Right renal cortex interstitium (tissue), 3 donors: ENCODE results near the gene EFCAB8. TPM values are rescaled to one million over a fixed set of nuclear protein-coding genes. Genes with fewer than 3 reads are reported as not detected.
A peak's percentile ranks its signal among the peaks of the same experiment; 100 is the strongest.

Experiments
- DNase-seq, 3 donors: peaks; one replicate each; pipeline ENCODE4 v3.0.0-alpha.2; 2013; ENCODE audit warnings: low read depth in 3 of 3, low spot score in 2 of 3
- polyA plus RNA-seq, 3 donors: library from polyadenylated mRNA; unstranded; fragments of 120-200 nt; gene quantifications; one replicate each; pipeline ENCODE4 v1.2.1, GENCODE V29; 2013; ENCODE audit not compliant: insufficient read length in 3 of 3

The EFCAB8 gene
- polyA plus RNA-seq, 3 donors: 0.06 to 0.33 TPM; not detected in 1

DNA sequence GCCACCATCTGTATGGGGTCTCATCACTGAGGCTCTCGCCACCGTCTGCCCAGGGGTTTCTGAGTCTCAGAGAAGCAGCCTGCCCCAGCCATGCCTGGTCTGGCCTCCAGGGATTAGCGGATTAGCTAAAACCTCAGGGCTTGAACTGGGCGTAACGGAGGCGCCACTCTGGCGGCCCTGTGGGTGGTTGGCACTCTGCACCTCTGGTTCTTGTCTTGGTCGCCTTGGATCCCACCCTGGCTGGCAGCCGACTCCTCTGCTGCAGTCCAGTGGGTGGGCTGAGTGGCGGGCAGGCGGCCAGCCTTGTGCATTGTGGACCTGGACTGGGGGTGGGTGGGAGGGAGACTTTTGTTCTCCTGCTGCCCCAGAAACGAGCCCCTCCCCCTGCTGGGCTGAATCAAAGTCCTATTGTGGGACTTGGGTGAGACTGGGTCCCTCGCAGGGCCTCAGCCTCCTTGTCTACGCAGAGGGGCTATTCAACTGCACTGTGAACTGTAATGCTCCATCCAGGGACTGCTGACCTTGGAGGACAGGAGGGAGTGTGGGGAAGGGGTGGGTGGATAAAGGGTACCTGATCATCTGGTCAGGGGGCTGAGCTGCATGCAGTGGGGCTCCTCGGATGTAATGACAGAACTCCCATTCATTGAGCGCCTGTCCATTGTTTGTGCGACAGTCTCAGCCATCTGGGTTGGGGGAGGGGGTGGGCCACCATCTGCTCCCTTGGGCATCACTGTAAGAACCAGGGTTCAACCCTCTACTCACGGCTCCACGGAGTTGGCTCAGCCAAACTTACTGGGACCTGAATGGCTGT, 121.6 kb downstream of the EFCAB8 start:
- DNase-seq: no peak

DNA sequence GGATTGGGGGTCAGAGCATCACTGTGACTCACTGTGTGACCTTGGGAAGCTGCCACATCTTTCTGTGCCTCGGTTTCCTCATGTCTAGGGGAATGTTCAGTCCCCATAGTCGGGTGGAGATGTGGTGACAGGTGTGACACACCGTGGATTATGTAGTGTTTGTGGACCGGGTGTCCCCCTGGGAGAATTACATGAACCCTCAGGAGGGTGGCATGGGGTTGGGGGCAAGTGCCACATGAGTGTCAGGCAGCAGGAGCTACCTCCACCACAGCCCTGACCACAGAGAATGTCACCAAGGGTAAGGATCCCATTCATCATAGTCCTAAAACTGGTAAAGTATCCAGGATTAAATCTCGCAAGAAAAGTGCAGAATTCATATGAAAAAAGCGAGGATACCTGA, 122.3 kb downstream of the EFCAB8 start:
- DNase-seq: no peak

DNA sequence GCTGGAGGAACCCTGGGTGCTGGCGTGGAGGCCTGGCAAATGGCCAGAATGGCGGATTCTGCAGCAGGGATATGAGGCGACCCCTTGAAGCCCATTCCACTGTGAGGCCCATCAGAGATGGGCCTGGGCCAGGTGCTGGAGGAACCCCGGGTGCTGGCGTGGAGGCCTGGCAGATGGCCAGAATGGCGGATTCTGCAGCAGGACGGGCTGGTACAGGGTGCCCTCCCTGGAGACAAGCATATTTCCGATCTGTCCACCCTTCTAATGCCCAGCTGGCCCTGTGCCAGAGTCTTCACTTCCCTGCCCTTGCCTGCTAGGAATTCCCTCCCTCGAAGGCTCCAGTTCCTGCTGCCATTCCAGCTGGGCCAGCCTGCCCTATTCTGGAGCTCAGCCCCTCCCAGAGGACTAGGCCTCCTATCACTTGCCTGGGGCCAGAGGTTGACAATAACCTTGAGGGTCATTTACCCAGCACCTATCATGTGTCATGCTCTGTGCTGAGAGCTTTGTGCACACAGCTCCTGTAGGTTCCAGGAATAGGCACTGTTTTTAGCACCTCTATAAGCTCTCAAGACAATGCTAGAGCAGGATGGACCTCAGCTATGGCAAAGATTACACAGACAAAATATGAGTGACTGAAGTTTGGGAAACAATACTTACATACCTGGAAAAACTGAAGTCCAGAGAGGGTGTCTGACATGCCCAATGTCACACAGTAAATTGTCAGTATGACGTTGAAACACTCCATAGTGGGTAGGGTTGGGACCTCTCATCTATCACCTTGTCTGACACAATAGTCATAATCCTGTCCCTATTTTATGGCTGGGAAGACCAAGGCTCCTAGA, 124.1 kb downstream of the EFCAB8 start:
- peak in 2 of 3 donors; percentile 7 to 10 for DNase-seq

DNA sequence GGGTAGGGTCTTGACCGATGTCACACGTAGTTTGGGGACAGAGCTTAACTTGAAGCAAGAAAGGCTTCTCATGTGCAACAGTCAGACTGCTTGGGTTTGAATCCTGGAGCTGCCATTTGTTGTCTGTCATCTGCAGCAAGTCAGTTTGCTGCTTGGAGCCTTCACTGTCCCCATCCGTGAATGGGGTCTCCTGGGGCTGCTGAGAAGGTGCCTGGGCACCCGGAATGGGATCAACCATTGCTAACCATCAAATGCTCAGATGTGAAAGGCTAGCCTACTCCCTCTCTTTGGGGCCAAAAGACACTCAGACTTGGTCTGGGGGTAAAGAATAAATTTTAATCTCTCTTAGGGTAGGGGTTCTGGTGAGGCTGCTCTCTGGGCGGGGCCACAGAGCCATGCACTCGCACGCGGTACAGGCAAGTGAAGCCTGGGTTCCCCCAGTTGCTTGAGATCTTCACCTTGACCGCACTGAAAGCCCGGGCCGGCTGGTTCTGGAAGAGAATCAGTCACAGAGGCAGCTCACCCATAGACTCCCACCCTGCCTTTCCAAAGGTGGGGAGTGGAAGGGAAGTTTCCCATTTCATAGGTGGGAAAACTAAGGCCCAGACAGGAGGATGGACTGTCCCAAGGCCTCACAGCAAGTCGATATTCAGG, 124.9 kb downstream of the EFCAB8 start:
- DNase-seq: no peak

DNA sequence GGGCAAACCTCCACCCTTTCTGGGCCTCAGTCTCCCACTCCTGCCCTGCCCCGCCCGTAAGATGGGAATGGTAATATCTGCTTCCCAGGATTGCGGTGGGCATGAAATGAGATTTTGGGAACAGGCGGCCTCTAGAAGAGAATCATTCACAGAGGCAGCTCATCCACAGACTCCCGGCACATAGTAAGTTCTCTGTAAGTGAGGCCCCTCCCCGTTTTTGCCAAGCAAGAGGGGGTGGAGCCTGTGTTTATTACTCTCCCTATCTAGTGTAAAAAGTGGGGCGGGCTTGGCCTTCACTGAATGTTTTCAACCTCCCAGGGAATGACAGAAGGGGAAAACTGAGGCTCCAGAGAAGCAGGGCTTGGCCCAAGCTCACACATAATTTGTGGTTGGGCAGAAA, 125.5 kb downstream of the EFCAB8 start:
- DNase-seq: no peak

DNA sequence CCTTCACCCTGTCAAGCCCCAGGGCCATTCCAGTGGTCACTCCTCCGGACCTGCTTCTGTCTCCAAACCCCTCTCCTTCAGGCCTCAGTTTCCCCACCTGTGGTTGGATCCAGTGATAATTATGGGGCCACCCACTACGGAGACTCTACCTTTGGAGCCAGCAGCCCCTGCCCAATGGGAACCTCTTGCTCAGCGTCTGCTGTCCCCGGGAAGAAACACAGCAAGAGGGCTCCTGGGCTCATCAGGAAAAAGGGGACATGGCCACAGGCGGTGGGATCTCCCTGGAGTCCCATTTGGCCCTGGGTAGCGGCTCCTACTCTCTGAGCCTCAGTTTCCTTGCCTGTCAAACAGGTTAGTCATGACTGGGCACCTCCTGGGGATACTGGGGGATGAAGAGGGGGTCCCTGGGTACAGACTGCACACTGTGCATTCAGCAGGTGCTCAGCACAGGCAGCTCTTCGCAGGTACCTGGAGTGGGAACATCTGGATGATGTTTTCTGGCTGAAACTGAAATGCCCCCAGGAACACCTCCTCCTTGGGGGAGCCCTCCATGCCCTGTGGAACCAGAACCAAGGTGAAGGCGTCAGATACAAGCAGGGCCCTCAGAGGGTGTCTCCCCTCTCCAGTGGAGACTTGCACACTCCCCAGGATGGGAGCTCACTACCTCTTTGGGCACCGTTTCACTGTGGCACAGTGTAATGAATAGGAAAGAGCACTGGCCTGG, 126.1 kb downstream of the EFCAB8 start:
- DNase-seq: no peak

DNA sequence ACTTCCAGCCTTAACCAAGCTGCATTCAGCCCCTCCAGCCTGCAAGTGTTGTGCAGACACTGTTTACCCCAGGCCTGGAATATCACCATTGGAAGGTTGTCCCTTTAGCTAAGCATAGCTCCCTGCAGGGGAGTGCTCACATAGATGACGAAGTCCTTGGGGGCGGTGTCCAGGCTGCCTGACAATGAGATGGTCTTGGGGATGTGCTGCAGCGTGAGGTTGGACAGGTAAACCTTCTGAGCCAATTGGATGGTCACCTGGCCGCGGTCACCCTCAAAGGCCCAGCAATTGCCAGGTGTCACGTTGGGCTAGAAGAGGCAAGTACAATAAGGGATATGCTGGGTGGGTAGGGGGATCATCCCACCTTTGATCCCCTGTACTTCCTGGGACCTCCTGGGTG, 126.9 kb downstream of the EFCAB8 start:
- no peak for DNase-seq

DNA sequence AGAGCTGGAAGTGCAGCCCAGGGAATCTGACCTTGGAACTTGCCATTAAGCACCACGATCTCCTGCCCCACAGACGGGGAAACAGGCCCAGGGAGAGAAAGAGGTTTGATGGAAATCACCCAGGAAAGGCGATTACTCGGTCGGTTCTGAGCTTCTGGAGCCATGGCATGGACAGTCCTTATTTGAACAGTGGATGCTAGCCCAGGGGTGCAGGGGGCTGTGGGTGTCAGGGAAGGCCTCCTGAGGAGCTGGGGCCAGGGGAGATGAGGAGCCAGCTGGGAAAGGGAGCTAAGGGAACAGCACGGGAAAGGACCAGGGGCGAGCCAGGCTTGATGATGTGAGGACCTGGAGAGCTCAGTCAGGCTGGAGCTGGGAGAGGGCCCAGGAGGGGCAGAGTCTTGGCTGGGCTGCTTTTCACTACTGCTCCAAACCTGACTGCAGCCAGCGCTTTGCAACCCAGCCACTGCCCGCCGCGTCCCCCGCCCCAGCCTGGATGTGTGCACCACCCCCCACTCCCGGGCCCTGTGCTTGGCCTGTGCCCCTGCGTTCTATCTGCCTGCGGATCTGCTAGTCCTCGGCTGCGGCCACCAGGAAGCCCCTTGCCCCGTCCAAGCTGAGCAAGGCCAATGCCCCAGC, 127.7 kb downstream of the EFCAB8 start:
- no peak for DNase-seq

DNA sequence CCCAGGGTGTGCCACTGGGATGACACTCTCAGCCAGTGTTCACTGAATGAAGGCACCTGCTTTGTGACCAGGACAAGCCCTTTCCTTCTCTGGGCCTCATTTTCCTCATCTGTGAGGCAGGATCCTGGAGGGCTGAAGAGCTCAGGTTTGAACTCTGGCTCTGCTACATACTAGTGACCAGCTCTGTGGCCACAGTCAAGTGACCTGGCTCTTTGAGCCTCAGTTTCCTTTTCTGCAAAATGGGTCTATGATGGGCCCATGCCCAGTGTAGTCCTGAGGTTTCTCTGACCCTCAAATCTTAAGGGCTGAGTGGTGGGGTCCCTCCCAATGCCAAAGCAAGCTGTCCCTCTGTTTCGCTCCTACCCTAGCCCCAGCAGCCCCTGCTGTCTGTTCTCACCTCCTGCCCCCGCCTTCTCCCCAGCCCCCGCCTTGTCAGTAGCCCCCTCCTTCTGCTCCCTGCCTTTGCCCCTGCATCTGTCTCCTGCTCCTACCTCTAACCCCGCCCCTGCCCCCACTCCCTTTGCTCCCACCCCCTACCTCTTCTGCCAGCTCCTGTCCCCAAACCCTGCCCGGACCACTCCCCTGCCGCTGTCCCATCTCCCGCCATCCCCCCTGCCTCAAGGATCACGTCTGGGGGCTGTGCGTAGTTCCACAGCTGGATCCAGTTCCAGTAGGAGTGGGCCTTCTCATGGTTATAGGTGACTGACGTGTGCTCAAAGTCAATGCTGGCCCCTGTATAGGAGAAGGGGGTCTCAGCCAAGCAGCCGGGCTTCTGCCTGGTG, 128.5 kb downstream of the EFCAB8 start:
- DNase-seq: no peak

DNA sequence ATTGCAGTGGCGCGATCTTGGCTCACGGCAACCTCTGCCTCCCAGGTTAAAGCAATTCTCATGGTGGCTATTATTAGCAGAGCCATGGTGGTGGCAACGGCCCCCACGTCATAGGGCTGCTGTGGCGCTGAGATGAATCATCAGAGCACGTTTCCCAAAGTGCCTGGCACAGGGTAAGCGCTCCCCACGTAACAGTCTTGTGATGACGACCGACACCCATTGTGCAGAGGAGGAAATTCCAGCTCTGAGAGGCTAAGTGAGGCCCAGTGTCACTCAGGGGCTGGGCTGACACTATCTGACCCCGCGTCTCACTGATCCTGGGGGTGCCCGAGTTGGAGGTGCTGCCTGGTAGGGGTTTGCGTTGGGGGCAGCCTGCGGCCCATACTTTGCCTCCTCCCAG, 129.3 kb downstream of the EFCAB8 start:
- no peak for DNase-seq

DNA sequence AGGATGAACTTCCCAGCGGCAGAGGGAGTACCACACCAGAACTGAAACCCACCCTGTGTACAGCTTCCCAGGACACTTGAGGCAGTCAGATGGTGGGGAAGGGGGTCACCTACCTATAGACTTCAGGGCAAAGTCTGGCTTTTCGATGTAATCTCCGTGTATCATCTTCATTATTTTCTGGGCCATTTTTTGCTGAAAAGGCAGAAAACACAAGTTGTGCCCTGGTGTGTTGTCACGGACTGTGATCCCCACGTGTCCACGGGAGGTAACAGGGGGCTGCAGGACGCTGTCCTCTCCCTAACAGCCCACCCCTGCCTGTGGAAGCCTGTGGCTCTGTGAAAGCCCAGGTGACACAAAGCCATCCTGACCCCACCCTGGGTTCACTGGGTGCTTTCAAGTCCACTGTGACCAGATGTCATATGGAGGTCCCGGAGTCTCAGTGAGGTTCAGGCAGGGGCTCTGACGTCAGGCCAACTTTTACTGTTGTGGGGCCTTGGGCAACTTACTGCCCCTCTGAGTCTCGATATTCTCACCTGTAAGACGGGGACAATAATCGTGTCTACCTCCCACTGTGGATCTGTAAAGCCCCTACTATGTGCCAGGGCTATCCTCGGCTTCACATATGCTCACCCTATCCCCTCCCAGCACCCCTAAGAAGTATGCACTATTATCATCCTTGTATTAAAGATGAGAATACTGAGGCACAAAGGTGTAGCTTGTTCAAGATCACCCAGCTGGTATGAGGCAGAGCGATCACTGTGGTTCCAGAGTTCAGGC, 131.0 kb downstream of the EFCAB8 start:
- no peak for DNase-seq

DNA sequence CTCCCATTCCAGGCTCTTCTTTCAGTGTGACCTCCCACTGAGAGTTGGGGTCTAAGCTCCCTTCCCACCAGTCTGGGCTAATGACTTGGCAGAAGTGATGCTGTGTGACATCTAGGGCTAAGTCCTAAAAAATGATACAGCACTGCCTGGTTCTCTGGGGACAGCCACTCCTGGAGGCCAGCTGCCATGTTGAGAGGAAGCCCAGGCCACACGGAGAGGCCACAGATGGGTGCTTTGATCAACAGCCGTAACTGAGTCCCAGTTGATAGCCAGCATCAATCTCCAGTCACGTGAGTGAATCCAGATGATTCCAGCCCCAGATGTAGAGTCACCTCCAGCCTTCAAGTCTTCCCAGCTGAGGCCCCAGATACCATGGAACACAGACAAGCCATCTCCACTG, 131.7 kb downstream of the EFCAB8 start:
- DNase-seq: no peak

DNA sequence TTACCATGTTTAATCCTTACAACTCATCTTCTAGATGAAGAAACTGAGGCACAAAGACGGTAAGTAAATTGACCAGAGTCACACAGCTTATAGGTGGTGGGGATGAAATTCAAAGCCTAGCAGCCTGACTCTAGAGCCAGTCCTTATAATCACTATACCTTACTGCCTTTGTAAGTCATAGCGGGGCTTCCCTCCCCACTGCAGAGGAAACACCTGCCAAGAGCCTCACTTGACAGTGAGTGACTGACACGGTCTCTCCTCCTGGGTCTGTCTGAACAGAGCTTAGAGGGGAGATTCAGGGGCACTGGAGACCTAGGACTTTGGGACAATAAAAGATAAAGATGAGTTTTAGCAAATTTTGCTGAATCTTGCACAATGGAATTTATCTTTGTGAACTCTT, 132.7 kb downstream of the EFCAB8 start:
- DNase-seq: no peak

DNA sequence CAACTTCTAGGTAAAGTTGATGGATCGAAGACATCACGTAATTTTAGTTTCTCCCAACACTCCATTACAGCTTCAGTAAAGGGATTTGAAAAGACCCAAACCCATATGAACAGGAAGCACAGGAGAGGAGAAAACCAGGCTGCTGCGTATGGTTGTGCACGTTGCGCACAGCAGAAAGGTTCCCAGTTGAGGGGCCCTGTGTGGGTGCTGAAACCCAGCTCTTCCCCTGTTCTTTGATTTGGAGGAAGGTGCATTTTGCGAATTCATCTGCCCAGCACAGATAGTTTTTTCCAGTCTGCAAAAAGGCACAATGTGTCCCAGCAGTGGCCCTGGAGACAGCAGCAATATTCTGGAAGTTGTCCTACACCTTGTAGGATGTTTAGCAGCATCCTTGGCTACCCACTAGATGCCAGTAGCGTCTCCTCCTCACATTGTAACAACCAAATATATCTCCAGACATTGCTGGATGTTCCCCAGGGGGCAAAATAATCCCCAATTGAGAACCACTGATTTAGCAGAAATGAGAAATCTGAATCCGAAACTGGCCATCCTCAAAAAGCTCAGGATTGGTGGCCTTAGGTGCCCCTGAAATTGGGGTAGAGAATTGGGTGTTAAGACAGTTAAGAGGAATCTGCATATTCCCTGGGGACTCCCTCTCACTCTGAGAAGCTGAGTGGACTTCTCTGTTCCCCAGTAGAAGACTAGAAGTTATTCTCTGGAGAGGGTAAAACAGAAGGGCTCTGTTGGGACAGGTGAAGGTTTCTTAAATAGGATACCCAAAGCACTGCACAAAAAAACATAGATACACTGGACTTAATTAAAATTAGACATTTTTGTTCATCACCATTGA, 133.3 kb downstream of the EFCAB8 start:
- DNase-seq: no peak

DNA sequence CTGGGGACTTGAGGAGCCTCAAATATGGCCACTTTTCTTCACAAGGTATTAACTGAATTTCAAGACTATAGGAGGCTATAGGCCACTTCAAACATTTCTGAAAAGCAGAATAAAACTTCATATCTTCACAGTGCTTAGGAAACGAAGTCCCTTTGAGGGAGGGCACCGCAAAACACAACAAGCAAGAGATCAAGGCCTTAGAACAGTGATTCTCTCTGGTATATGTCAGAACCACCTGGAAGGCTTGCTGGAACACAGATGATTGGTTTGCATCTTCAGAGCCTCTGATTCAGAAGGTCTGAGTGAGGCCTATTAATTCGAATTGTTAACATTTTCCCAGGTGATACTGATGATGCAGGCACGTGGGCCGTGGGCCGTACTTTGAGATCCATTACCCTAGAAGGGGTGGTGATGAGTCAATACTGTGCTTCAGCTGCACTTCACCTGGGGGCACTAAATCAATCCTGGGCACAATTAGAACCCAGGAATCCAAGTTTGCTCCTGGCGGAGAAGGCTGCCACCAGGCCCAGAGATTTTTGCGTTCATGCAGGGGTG, 134.8 kb downstream of the EFCAB8 start:
- no peak for DNase-seq

DNA sequence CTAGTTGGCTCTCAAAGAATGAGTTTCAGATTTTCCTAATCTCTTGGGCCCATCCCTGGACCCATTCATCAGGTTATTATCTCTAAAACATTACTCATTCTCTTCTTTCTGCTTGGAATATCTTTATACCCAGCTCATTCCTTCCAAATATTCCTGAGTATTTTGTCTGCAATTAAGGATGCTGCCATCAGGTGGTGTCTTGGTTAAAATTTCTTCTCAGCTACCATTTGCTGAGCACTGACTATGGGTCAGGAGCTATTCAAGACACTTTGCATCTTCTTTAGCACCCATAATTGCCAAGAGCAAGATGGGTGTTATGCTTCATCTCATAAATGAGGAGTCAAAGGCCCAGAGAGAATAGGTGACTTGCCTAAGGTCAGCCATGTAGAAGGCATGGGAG, 137.1 kb downstream of the EFCAB8 start:
- DNase-seq: no peak

DNA sequence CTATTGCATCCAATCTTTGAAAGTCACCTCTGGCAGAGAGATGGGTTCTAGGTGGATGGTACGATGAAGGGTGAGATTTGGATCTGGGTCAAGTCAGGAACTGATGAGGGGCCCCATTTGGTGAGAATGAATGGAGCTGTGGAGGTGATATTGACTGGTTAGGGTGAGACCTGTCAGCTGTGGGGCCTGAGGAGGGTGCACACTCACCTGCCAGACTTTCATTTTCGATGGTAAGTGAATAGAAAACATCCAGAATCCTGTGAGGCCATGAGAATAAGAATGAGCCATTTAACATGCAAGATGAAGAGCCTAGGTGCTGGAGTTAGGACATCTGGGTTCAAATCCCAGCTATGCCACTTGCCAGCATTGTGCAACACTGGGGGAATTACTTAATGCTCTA, 138.7 kb downstream of the EFCAB8 start:
- no peak for DNase-seq
